HEK293 (cell line): Measurements from ENCODE around the gene NCAPD3.
A peak's percentile ranks its signal among the peaks of the same experiment; 100 is the strongest.

Experiments used
- CTCF ChIA-PET: fragments of 350-600 bp; formaldehyde crosslinking; extraction: SDS; loops from one replicate; lab custom pipeline; 2021; ENCODE audit warnings: antibody characterized with exemption; lab: Yijun Ruan, JAX
- POLR2A ChIA-PET: fragments of 300-600 bp; formaldehyde crosslinking; extraction: SDS; loops from one replicate; lab custom pipeline; 2020; ENCODE audit warnings: antibody characterized with exemption, inconsistent platforms; lab: Yijun Ruan, JAX
- H3K27ac ChIP-seq: fragments of 200-500 bp; sonication (Bioruptor generic); 2 replicates; pipeline ENCODE4 v1.5.1; 2014; ENCODE audit warnings: low read depth, low read length, control low read depth, inconsistent platforms; ENCODE audit errors: extremely low read depth
- H3K36me3 ChIP-seq, 2 experiments: fragments of 200-500 bp in 1 of 2; sonication (Bioruptor generic) in 1 of 2; 1 replicate in 1 of 2; 2 replicates in 1 of 2; pipeline ENCODE4 v1.5.1; 2014 to 2017; ENCODE audit warnings: inconsistent platforms in 2 of 2, low read length in 2 of 2; ENCODE audit not compliant: control insufficient read depth in 2 of 2, insufficient read depth in 1 of 2
- H3K4me1 ChIP-seq: fragments of 200-500 bp; sonication (Bioruptor generic); 2 replicates; pipeline ENCODE4 v1.5.1; 2014; ENCODE audit warnings: mild to moderate bottlenecking, low read length, inconsistent platforms; ENCODE audit not compliant: control insufficient read depth, insufficient read depth
- H3K4me3 ChIP-seq: 2 replicates; pipeline ENCODE4 v1.5.1; 2011; ENCODE audit warnings: low read depth, mild to moderate bottlenecking, control low read depth, low read length, moderate library complexity
- H3K9me3 ChIP-seq: fragments of 200-500 bp; sonication (Bioruptor generic); 2 replicates; pipeline ENCODE4 v1.5.1; 2014; ENCODE audit warnings: low read depth, low read length, inconsistent platforms; ENCODE audit not compliant: control insufficient read depth, insufficient read depth
- BCL11B ChIP-seq: fragments of 450-650 bp; formaldehyde crosslinking; IDR thresholded peaks from 2 replicates; pipeline ENCODE4 v1.5.1; 2016; ENCODE audit warnings: low read depth, missing biosample characterization, missing genetic modification characterization
- KLF1 ChIP-seq: fragments of 450-650 bp; formaldehyde crosslinking; IDR thresholded peaks from 2 replicates; pipeline ENCODE4 v1.5.1; 2016; ENCODE audit warnings: missing biosample characterization, missing genetic modification characterization
- KLF10 ChIP-seq: fragments of 450-650 bp; IDR thresholded peaks from 2 replicates; pipeline ENCODE4 v1.5.1; 2018; ENCODE audit warnings: missing biosample characterization, mild to moderate bottlenecking, missing genetic modification characterization
- MZF1 ChIP-seq: fragments of 450-650 bp; formaldehyde crosslinking; IDR thresholded peaks from 2 replicates; pipeline ENCODE4 v1.5.1; 2017; ENCODE audit warnings: missing biosample characterization, missing genetic modification characterization, borderline replicate concordance
- OSR2 ChIP-seq: fragments of 450-650 bp; formaldehyde crosslinking; IDR thresholded peaks from 2 replicates; pipeline ENCODE4 v1.5.1; 2016; ENCODE audit warnings: missing biosample characterization, missing genetic modification characterization
- RBAK ChIP-seq: fragments of 450-650 bp; formaldehyde crosslinking; IDR thresholded peaks from 2 replicates; pipeline ENCODE4 v1.5.1; 2016; ENCODE audit warnings: missing biosample characterization, missing genetic modification characterization
- REPIN1 ChIP-seq: fragments of 450-650 bp; formaldehyde crosslinking; IDR thresholded peaks from 2 replicates; pipeline ENCODE4 v1.5.1; 2017; ENCODE audit warnings: missing biosample characterization, missing genetic modification characterization, low read depth
- TRIM28 ChIP-seq: IDR thresholded peaks from 2 replicates; pipeline ENCODE4 v1.6.1; 2011; ENCODE audit warnings: low read length, control low read depth, borderline replicate concordance
- WT1 ChIP-seq: fragments of 450-650 bp; formaldehyde crosslinking; IDR thresholded peaks from 2 replicates; pipeline ENCODE4 v1.5.1; 2016; ENCODE audit warnings: missing biosample characterization, missing genetic modification characterization
- ZNF112 ChIP-seq: fragments of 450-650 bp; formaldehyde crosslinking; IDR thresholded peaks from 2 replicates; pipeline ENCODE4 v1.5.0; 2017; ENCODE audit warnings: missing biosample characterization, missing genetic modification characterization
- ZNF366 ChIP-seq: fragments of 450-650 bp; formaldehyde crosslinking; conservative IDR thresholded peaks from 2 replicates; pipeline ENCODE4 v1.5.1; 2016; ENCODE audit warnings: missing biosample characterization, missing genetic modification characterization
- ZNF394 ChIP-seq: fragments of 450-650 bp; formaldehyde crosslinking; IDR thresholded peaks from 2 replicates; pipeline ENCODE4 v1.5.1; 2016; ENCODE audit warnings: missing biosample characterization, missing genetic modification characterization, mild to moderate bottlenecking, moderate library complexity, borderline replicate concordance
- ZNF404 ChIP-seq: fragments of 450-650 bp; formaldehyde crosslinking; IDR thresholded peaks from 2 replicates; pipeline ENCODE4 v1.5.1; 2017; ENCODE audit warnings: missing biosample characterization, missing genetic modification characterization
- ZNF530 ChIP-seq: fragments of 450-650 bp; formaldehyde crosslinking; IDR thresholded peaks from 2 replicates; pipeline ENCODE4 v1.5.1; 2016; ENCODE audit warnings: low read depth, missing biosample characterization, missing genetic modification characterization
- ZNF555 ChIP-seq: fragments of 450-650 bp; formaldehyde crosslinking; conservative IDR thresholded peaks from 2 replicates; pipeline ENCODE4 v1.5.1; 2017; ENCODE audit warnings: missing biosample characterization, mild to moderate bottlenecking, missing genetic modification characterization, inconsistent platforms
- ZNF626 ChIP-seq: fragments of 450-650 bp; sonication (Bioruptor Pico); formaldehyde crosslinking; IDR thresholded peaks from 2 replicates; pipeline ENCODE4 v1.5.1; 2018; ENCODE audit warnings: missing biosample characterization, missing genetic modification characterization, inconsistent platforms
- ZNF629 ChIP-seq: fragments of 450-650 bp; formaldehyde crosslinking; IDR thresholded peaks from 2 replicates; pipeline ENCODE4 v1.5.1; 2017; ENCODE audit warnings: missing biosample characterization, missing genetic modification characterization
- ZNF654 ChIP-seq: fragments of 450-650 bp; formaldehyde crosslinking; IDR thresholded peaks from 2 replicates; pipeline ENCODE4 v1.5.1; 2016; ENCODE audit warnings: low read depth, missing biosample characterization, missing genetic modification characterization
- ZNF747 ChIP-seq: fragments of 450-650 bp; formaldehyde crosslinking; IDR thresholded peaks from 2 replicates; pipeline ENCODE4 v1.5.1; 2016; ENCODE audit warnings: missing biosample characterization, missing genetic modification characterization
- TF ChIP-seq, protein P1 (sequence below): fragments of 450-650 bp; formaldehyde crosslinking; IDR thresholded peaks from 2 replicates; pipeline ENCODE4 v1.5.1; 2016; ENCODE audit warnings: missing biosample characterization, missing genetic modification characterization
- TF ChIP-seq, protein P2 (sequence below): fragments of 450-650 bp; formaldehyde crosslinking; conservative IDR thresholded peaks from 2 replicates; pipeline ENCODE4 v1.5.1; 2016; ENCODE audit warnings: low read depth, missing biosample characterization, missing genetic modification characterization
- TF ChIP-seq, protein P3 (sequence below): fragments of 450-650 bp; IDR thresholded peaks from 2 replicates; pipeline ENCODE4 v1.5.1; 2018; ENCODE audit warnings: missing biosample characterization, missing genetic modification characterization

NCAPD3 gene

DNA sequence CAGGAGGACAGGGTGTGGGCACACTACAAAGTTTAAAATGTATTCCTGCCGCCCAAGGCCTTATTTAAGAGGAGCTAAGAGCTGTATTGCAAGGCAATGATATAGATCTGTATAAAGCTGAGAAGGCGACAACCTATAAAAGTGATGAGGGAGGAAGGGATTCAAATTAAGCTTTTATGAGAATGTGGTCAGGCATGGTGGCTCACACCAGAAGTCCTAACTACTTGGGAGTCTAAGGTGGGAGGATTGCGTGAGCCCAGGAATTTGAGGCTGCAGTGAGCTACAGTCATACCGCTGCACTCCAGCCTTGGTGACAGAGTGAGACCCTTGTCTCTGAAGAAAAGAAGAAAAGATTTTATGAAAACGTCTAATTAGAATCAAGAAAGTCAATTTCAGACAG, 42.7 kb upstream of the NCAPD3 start:
- Histone ChIP-seq H3K27ac (no peak overlapping the region), H3K4me1 (no peaks in the 10 kb centered on the region), H3K4me3 (no peak overlapping the region), H3K36me3 (peaks cover 0 to 28% of the 10 kb centered on the region in 2 experiments; a peak in 2 of 3 replicates), H3K9me3 (no peaks in the 10 kb centered on the region)
- TF ChIP-seq ZNF404 (no peak), ZNF366 (tag by site-specific recombination) (no peak), WT1 (peak; percentile 61; the same call in 1 of the 2 replicates)
- TF ChIP-seq, protein P1, sequence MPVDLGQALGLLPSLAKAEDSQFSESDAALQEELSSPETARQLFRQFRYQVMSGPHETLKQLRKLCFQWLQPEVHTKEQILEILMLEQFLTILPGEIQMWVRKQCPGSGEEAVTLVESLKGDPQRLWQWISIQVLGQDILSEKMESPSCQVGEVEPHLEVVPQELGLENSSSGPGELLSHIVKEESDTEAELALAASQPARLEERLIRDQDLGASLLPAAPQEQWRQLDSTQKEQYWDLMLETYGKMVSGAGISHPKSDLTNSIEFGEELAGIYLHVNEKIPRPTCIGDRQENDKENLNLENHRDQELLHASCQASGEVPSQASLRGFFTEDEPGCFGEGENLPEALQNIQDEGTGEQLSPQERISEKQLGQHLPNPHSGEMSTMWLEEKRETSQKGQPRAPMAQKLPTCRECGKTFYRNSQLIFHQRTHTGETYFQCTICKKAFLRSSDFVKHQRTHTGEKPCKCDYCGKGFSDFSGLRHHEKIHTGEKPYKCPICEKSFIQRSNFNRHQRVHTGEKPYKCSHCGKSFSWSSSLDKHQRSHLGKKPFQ (tag by site-specific recombination) = peak; percentile 45; the same call in 1 of the 2 replicates
- POLR2A ChIA-PET = interaction anchor here (0.9 to 1.3 kb wide), 2 partner anchors 12 to 42 kb away, joined by 3 to 4 read pairs; partner anchors contain the start of genes ACAD8 and VPS26B
- CTCF ChIA-PET = interaction anchor here (0.6 to 1.4 kb wide), 2 partner anchors 15 to 523 kb away, joined by 3 to 5 read pairs; no protein-coding TSS in a partner anchor

DNA sequence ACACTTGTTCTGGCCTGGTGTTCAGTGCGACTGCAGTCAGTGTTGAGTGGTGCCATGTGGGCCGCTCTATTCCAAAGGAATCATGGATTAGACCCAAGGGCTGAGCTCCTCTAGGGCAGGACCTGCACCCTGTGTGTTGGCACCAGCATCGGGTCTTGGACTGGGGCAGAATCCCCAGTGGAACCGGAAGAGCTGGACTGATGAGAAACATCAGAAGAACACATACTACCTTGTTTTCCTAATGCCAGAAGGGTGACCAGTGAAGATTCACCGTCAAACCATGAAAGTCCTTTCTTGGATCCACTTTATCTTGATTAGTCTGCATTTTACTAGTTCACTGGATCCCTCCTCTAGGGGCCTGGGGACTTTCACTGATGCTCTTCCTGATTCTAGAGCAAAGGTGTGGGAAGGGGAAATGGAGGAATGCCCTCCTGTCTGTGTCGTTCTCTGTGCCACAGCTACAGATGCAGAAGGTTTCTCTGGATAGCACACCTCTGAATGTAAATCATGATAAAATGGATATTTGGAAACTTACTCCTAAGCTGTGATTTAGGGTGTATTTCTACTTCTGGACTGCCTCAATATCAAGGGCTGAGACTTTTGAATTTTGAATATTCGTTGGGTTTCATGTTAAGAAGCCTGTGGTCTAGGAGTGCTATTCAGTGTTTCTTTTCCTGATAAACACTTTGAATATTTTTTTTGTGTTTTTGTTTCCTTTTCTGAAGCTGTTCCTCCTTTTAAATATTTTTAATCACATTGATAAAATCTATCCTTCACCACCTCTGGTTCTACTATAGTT, 41.4 kb upstream of the NCAPD3 start:
- Histone ChIP-seq H3K9me3 (no peaks in the 10 kb centered on the region), H3K4me3 (no peak overlapping the region), H3K36me3 (peaks cover 0 to 41% of the 10 kb centered on the region in 2 experiments; a peak in 2 of 3 replicates), H3K4me1 (no peaks in the 10 kb centered on the region), H3K27ac (no peak overlapping the region)
- ChIA-PET POLR2A (interaction anchor here (0.7 kb wide), 1 partner anchor 14 kb away, joined by 3 read pairs; no protein-coding TSS in a partner anchor), CTCF (interaction anchor here (1.4 kb wide), 1 partner anchor 13 kb away, joined by 5 read pairs; no protein-coding TSS in a partner anchor)
- TF ChIP-seq MZF1 (tag by site-specific recombination) (no peak), ZNF629 (no peak), OSR2 (tag by site-specific recombination) (no peak), ZNF654 (tag by site-specific recombination) (no peak), ZNF747 (tag by site-specific recombination) (no peak), KLF10 (tag by site-specific recombination) (no peak), ZNF112 (tag by site-specific recombination) (no peak), ZNF394 (tag by site-specific recombination) (no peak)
- TF ChIP-seq, protein P2, sequence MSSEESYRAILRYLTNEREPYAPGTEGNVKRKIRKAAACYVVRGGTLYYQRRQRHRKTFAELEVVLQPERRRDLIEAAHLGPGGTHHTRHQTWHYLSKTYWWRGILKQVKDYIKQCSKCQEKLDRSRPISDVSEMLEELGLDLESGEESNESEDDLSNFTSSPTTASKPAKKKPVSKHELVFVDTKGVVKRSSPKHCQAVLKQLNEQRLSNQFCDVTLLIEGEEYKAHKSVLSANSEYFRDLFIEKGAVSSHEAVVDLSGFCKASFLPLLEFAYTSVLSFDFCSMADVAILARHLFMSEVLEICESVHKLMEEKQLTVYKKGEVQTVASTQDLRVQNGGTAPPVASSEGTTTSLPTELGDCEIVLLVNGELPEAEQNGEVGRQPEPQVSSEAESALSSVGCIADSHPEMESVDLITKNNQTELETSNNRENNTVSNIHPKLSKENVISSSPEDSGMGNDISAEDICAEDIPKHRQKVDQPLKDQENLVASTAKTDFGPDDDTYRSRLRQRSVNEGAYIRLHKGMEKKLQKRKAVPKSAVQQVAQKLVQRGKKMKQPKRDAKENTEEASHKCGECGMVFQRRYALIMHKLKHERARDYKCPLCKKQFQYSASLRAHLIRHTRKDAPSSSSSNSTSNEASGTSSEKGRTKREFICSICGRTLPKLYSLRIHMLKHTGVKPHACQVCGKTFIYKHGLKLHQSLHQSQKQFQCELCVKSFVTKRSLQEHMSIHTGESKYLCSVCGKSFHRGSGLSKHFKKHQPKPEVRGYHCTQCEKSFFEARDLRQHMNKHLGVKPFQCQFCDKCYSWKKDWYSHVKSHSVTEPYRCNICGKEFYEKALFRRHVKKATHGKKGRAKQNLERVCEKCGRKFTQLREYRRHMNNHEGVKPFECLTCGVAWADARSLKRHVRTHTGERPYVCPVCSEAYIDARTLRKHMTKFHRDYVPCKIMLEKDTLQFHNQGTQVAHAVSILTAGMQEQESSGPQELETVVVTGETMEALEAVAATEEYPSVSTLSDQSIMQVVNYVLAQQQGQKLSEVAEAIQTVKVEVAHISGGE (tag by site-specific recombination) = no peak

DNA sequence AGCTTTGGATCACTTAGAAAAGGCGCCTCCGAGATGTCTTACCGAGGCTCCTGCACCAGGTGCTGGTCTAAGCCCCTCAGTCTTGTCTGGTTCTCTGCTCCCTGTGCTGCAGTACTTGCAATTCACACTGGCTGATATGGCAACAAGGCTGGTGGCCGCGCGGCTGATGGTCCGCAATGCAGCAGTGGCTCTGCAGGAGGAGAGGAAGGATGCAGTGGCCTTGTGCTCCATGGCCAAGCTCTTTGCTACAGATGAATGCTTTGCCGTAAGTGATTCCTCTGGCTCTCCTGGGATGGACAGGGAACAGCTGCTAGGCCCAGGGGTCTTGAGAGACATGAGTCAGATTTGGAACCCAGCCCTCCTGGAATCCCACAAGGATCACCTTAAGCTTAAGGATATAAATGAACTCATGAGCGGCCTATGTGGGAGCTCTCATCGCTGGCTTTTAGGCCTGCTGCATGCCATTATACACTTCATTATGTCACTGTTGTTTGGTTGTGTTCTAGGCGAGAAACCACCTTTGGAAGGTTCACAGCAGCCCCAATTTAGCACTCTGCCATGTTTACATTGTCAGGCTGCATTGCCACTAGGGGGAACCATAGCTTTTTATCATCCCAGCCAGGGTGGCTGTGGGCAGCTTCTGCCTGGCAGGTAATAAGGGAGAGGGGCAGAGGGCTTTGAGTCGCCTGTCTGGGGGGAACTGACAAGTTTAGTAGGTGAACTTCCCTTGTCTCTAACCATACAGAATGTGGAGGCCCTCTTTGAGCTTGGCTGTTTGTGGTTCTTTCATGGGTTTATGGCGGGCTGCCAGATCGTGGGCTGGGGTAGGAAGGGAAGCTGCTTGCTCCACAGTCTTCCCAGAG, 38.1 kb upstream of the NCAPD3 start:
- Histone ChIP-seq H3K4me1 (no peaks in the 10 kb centered on the region), H3K36me3 (peaks cover 0 to 67% of the 10 kb centered on the region in 2 experiments; a peak in 2 of 3 replicates)
- CTCF ChIA-PET = interaction anchor here (0.5 to 2.2 kb wide), 14 partner anchors 8 to 216 kb away, joined by 3 to 35 read pairs (median 3); partner anchors contain the start of genes ACAD8, GLB1L3, THYN1 and VPS26B
- TF ChIP-seq BCL11B (tag by site-specific recombination) = no peak
- TF ChIP-seq RBAK (tag by site-specific recombination) = no peak
- TF ChIP-seq, protein P3, sequence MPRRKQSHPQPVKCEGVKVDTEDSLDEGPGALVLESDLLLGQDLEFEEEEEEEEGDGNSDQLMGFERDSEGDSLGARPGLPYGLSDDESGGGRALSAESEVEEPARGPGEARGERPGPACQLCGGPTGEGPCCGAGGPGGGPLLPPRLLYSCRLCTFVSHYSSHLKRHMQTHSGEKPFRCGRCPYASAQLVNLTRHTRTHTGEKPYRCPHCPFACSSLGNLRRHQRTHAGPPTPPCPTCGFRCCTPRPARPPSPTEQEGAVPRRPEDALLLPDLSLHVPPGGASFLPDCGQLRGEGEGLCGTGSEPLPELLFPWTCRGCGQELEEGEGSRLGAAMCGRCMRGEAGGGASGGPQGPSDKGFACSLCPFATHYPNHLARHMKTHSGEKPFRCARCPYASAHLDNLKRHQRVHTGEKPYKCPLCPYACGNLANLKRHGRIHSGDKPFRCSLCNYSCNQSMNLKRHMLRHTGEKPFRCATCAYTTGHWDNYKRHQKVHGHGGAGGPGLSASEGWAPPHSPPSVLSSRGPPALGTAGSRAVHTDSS (tag by site-specific recombination) = no peak
- TF ChIP-seq REPIN1 (tag by site-specific recombination) = no peak
- TF ChIP-seq TRIM28 = no peak
- TF ChIP-seq ZNF555 (tag by site-specific recombination) = no peak
- no peak for TF ChIP-seq ZNF530 (tag by site-specific recombination)
- no peak for TF ChIP-seq KLF1 (tag by site-specific recombination)
- no peak for TF ChIP-seq ZNF747 (tag by site-specific recombination)
- no peak for TF ChIP-seq ZNF626 (tag by site-specific recombination)

More for the DNA sequence above, 38.1 kb upstream of the NCAPD3 start:
- POLR2A ChIA-PET = interaction anchor here (1.7 to 1.8 kb wide), 2 partner anchors 11 to 14 kb away, joined by 4 to 7 read pairs; partner anchors contain the start of gene GLB1L3
- no peak overlapping the region for H3K4me3 ChIP-seq
- H3K27ac ChIP-seq = no peak overlapping the region
- no peaks in the 10 kb centered on the region for H3K9me3 ChIP-seq
